ENCODE results near the gene PANK3. TPM values are rescaled to one million over a fixed set of nuclear protein-coding genes. Genes with fewer than 3 reads are reported as not detected.

PANK3 gene
- total and polyA plus RNA-seq, 10 donors, result 3.8 to 70.9 (median 40.3) TPM

GRCh38 chr5:168591302-168592013, 12.3 kb upstream of the PANK3 start:
- WGBS, 5 donors, result 73 to 88% (median 78%) methylated on average over 2 of the region's 2 CpGs
- Histone ChIP-seq H3K9me3 (no peaks in the 10 kb centered on the region), H3K27me3 (replicated peaks in 1 of 7) (peaks cover 0 to 5% (median 0%) of the 10 kb centered on the region in 7 donors), H3K27ac (no peak overlapping the region), H3K4me1 (no peaks in the 10 kb centered on the region), H3K4me3 (no peak overlapping the region), H3K36me3 (no peaks in the 10 kb centered on the region)
- intact Hi-C loops (cut with DNase I; ENCODE audit: low total_unique reads), result no loop called here
- TF ChIP-seq CTCF (IDR thresholded peaks at IDR 0.05 in 8 of 11, conservative IDR thresholded peaks at IDR 0.05 in 3 of 11) (no peak), POLR2AphosphoS5 (IDR thresholded peaks at IDR 0.05) (no peak), POLR2A (IDR thresholded peaks at IDR 0.05) (no peak)
- DNase-seq, result no peak

- 80 to 93% (median 86%) methylated on average over 3 of the region's 3 CpGs for WGBS, 5 donors
- Histone ChIP-seq H3K9me3 (no peaks in the 10 kb centered on the region), H3K4me1 (no peaks in the 10 kb centered on the region), H3K27ac (no peak overlapping the region), H3K36me3 (no peaks in the 10 kb centered on the region), H3K27me3 (replicated peaks in 1 of 7) (peaks cover 0 to 5% (median 0%) of the 10 kb centered on the region in 7 donors), H3K4me3 (no peak overlapping the region)
- no peak for TF ChIP-seq POLR2A (IDR thresholded peaks at IDR 0.05)
- no peak for TF ChIP-seq POLR2AphosphoS5 (IDR thresholded peaks at IDR 0.05)
- no peak for TF ChIP-seq CTCF (IDR thresholded peaks at IDR 0.05 in 8 of 11, conservative IDR thresholded peaks at IDR 0.05 in 3 of 11)
- no peak for DNase-seq
- intact Hi-C loops (cut with DNase I; ENCODE audit: low total_unique reads), result no loop called here
Measured at GRCh38 chr5:168590666-168591065, 11.5 kb upstream of the PANK3 start.

- DNase-seq, result no peak
- no peak for TF ChIP-seq POLR2A (IDR thresholded peaks at IDR 0.05)
- no peak for TF ChIP-seq POLR2AphosphoS5 (IDR thresholded peaks at IDR 0.05)
- TF ChIP-seq CTCF (IDR thresholded peaks at IDR 0.05 in 8 of 11, conservative IDR thresholded peaks at IDR 0.05 in 3 of 11), result no peak
- intact Hi-C loops (cut with DNase I; ENCODE audit: low total_unique reads), result no loop called here
- no peak overlapping the region for H3K27ac ChIP-seq
- H3K4me1 ChIP-seq, result no peaks in the 10 kb centered on the region
- WGBS, 5 donors, result 82 to 96% (median 92%) methylated on average over 5 of the region's 5 CpGs
- H3K4me3 ChIP-seq, result no peak overlapping the region
- H3K9me3 ChIP-seq, result no peaks in the 10 kb centered on the region
- no peaks in the 10 kb centered on the region for H3K36me3 ChIP-seq
- peaks cover 0 to 5% (median 0%) of the 10 kb centered on the region in 7 donors for H3K27me3 ChIP-seq (replicated peaks in 1 of 7)
Measured at GRCh38 chr5:168587987-168588386, 8.8 kb upstream of the PANK3 start.

GRCh38 chr5:168585119-168585856, 6.1 kb upstream of the PANK3 start:
- TF ChIP-seq POLR2AphosphoS5 (IDR thresholded peaks at IDR 0.05) (no peak), CTCF (IDR thresholded peaks at IDR 0.05 in 8 of 11, conservative IDR thresholded peaks at IDR 0.05 in 3 of 11) (no peak), POLR2A (IDR thresholded peaks at IDR 0.05) (no peak)
- intact Hi-C loops (cut with DNase I; ENCODE audit: low total_unique reads), result no loop called here
- Histone ChIP-seq H3K36me3 (no peaks in the 10 kb centered on the region), H3K27ac (no peak overlapping the region), H3K9me3 (no peaks in the 10 kb centered on the region), H3K27me3 (replicated peaks in 1 of 7) (peaks cover 0 to 5% (median 0%) of the 10 kb centered on the region in 7 donors), H3K4me1 (peaks cover 0 to 2% (median under 1%) of the 10 kb centered on the region in 6 donors), H3K4me3 (no peak overlapping the region)
- no peak for DNase-seq
- WGBS, 5 donors, result 65 to 76% (median 66%) methylated on average over 5 of the region's 5 CpGs

Data from spleen (tissue), 11 donors.